Tibial nerve (tissue), 4 donors: ENCODE data around the gene GUCY1A1.

Source experiments
- CTCF ChIP-seq, 5 experiments: fragments of 200-600 bp in 3 of 5; fragments of 450-650 bp in 2 of 5; sonication (generic) in 3 of 5; IDR thresholded peaks; one replicate each; pipeline ENCODE4 v1.5.1; 2016 to 2019; ENCODE audit warnings: antibody characterized with exemption in 5 of 5, mild to moderate bottlenecking in 3 of 5, moderate library complexity in 2 of 5
- EP300 ChIP-seq, 2 donors: sonication (generic); formaldehyde crosslinking; IDR thresholded peaks; one replicate each; pipeline ENCODE4 v1.6.1; 2017; ENCODE audit warnings: antibody characterized with exemption in 2 of 2, mild to moderate bottlenecking in 1 of 2

- TF ChIP-seq EP300 (IDR thresholded peaks at IDR 0.05) = no peak
- no peak for TF ChIP-seq CTCF (IDR thresholded peaks at IDR 0.05)
These were observed 94.4 kb downstream of the GUCY1A1 start for GRCh38 chr4:155761047-155761446.
